H1 (cell line): ENCODE measurements around the gene ING5. TPM values are rescaled to one million over a fixed set of nuclear protein-coding genes. Genes with fewer than 3 reads are reported as not detected.

Experiments used
- CHD1 ChIP-seq: IDR thresholded peaks from 2 replicates; pipeline ENCODE4 v1.6.1; 2012; ENCODE audit warnings: low read depth, low read length, improper control_type of control experiment
- RNF2 ChIP-seq: fragments of 200-900, 300-1000 bp; sonication (generic); IDR thresholded peaks from 2 replicates; pipeline ENCODE4 v1.7.1; 2016; ENCODE audit warnings: borderline replicate concordance, low read depth, mild to moderate bottlenecking, antibody characterized with exemption, low read length; ENCODE audit not compliant: poor library complexity, severe bottlenecking; ENCODE audit errors: missing control alignments
- SP1 ChIP-seq: IDR thresholded peaks from 2 replicates; pipeline ENCODE4 v1.6.1; 2011; ENCODE audit warnings: low read depth, low read length
- TBP ChIP-seq: IDR thresholded peaks from 2 replicates; pipeline ENCODE4 v1.6.1; 2011; ENCODE audit warnings: low read depth, low read length, improper control_type of control experiment
- TEAD4 ChIP-seq: IDR thresholded peaks from 2 replicates; pipeline ENCODE4 v1.6.1; 2012; ENCODE audit warnings: low read depth, low read length, inconsistent platforms, mixed read lengths
- polyA plus RNA-seq, 7 experiments: library from polyadenylated mRNA; depleted of rRNA in 3 of 7; stranded (reverse) in 5 of 7; unstranded in 2 of 7; fragments of >200 nt in 5 of 7; fragments of 200-250 nt in 2 of 7; gene quantifications; 1 replicate in 5 of 7; 2 replicates in 1 of 7; 4 replicates in 1 of 7; pipeline versions ENCODE4 v1.2.1 to v1.2.3, GENCODE V29; 2011 to 2013; ENCODE audit warnings: missing spikeins in 2 of 7, mixed read lengths in 2 of 7
- total RNA-seq: library from RNA; stranded (reverse); fragmentation: NEBNext Ultra II Directional; extraction: Animal tissue kit (Norgen Biotek cat#: 25700); gene quantifications from 2 replicates; pipeline ENCODE4 v1.2.1, GENCODE V29; 2021
- TF ChIP-seq, protein P1 (sequence below): fragments of 300-600 bp; sonication (generic); IDR thresholded peaks from 2 replicates; pipeline ENCODE4 v1.7.1; 2012; ENCODE audit warnings: low read length, moderate library complexity, mild to moderate bottlenecking, inconsistent platforms; ENCODE audit not compliant: insufficient replicate concordance
- TF ChIP-seq, protein P2 (sequence below): IDR thresholded peaks from 2 replicates; pipeline ENCODE4 v1.6.1; 2012; ENCODE audit warnings: inconsistent platforms

The ING5 gene
- total and polyA plus RNA-seq, 2 of the 8 experiments (the other 6 are each of a cell fraction or from before 2014, with no cell fraction given) = 41.5 to 47.4 TPM

DNA sequence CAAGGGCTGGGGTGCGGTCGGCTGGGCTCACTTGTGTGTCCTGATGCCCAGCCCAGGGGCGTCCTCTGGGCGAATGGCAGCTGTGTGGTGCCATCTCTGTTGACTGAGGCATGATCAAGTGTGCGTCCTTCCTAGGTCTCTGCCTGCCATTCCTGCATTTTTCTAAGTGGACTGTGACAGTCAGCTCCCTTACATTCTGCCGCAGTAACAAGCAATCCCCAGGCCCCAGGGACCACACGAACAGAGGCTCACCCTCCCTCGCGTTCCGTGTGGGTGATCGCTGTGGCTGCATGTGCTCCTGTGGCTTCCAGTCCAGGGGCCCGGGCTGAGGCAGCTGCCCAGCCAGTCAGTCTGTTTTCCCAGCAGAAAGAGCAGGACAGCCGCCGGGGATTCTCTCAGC lies 50.4 kb downstream of the ING5 start (continued):
- TF ChIP-seq, protein P1, sequence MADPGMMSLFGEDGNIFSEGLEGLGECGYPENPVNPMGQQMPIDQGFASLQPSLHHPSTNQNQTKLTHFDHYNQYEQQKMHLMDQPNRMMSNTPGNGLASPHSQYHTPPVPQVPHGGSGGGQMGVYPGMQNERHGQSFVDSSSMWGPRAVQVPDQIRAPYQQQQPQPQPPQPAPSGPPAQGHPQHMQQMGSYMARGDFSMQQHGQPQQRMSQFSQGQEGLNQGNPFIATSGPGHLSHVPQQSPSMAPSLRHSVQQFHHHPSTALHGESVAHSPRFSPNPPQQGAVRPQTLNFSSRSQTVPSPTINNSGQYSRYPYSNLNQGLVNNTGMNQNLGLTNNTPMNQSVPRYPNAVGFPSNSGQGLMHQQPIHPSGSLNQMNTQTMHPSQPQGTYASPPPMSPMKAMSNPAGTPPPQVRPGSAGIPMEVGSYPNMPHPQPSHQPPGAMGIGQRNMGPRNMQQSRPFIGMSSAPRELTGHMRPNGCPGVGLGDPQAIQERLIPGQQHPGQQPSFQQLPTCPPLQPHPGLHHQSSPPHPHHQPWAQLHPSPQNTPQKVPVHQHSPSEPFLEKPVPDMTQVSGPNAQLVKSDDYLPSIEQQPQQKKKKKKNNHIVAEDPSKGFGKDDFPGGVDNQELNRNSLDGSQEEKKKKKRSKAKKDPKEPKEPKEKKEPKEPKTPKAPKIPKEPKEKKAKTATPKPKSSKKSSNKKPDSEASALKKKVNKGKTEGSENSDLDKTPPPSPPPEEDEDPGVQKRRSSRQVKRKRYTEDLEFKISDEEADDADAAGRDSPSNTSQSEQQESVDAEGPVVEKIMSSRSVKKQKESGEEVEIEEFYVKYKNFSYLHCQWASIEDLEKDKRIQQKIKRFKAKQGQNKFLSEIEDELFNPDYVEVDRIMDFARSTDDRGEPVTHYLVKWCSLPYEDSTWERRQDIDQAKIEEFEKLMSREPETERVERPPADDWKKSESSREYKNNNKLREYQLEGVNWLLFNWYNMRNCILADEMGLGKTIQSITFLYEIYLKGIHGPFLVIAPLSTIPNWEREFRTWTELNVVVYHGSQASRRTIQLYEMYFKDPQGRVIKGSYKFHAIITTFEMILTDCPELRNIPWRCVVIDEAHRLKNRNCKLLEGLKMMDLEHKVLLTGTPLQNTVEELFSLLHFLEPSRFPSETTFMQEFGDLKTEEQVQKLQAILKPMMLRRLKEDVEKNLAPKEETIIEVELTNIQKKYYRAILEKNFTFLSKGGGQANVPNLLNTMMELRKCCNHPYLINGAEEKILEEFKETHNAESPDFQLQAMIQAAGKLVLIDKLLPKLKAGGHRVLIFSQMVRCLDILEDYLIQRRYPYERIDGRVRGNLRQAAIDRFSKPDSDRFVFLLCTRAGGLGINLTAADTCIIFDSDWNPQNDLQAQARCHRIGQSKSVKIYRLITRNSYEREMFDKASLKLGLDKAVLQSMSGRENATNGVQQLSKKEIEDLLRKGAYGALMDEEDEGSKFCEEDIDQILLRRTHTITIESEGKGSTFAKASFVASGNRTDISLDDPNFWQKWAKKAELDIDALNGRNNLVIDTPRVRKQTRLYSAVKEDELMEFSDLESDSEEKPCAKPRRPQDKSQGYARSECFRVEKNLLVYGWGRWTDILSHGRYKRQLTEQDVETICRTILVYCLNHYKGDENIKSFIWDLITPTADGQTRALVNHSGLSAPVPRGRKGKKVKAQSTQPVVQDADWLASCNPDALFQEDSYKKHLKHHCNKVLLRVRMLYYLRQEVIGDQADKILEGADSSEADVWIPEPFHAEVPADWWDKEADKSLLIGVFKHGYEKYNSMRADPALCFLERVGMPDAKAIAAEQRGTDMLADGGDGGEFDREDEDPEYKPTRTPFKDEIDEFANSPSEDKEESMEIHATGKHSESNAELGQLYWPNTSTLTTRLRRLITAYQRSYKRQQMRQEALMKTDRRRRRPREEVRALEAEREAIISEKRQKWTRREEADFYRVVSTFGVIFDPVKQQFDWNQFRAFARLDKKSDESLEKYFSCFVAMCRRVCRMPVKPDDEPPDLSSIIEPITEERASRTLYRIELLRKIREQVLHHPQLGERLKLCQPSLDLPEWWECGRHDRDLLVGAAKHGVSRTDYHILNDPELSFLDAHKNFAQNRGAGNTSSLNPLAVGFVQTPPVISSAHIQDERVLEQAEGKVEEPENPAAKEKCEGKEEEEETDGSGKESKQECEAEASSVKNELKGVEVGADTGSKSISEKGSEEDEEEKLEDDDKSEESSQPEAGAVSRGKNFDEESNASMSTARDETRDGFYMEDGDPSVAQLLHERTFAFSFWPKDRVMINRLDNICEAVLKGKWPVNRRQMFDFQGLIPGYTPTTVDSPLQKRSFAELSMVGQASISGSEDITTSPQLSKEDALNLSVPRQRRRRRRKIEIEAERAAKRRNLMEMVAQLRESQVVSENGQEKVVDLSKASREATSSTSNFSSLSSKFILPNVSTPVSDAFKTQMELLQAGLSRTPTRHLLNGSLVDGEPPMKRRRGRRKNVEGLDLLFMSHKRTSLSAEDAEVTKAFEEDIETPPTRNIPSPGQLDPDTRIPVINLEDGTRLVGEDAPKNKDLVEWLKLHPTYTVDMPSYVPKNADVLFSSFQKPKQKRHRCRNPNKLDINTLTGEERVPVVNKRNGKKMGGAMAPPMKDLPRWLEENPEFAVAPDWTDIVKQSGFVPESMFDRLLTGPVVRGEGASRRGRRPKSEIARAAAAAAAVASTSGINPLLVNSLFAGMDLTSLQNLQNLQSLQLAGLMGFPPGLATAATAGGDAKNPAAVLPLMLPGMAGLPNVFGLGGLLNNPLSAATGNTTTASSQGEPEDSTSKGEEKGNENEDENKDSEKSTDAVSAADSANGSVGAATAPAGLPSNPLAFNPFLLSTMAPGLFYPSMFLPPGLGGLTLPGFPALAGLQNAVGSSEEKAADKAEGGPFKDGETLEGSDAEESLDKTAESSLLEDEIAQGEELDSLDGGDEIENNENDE = no peak
- no peak for TF ChIP-seq CHD1
- no peak for TF ChIP-seq TBP
- TF ChIP-seq, protein P2, sequence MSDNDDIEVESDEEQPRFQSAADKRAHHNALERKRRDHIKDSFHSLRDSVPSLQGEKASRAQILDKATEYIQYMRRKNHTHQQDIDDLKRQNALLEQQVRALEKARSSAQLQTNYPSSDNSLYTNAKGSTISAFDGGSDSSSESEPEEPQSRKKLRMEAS = no peak
- no peak for TF ChIP-seq SP1
- TF ChIP-seq RNF2 = no peak
- TF ChIP-seq TEAD4 = no peak
- TF ChIP-seq, all 59 proteins: peak for 0
